ENCODE data around the gene ARID1B.

ARID1B gene

DNA sequence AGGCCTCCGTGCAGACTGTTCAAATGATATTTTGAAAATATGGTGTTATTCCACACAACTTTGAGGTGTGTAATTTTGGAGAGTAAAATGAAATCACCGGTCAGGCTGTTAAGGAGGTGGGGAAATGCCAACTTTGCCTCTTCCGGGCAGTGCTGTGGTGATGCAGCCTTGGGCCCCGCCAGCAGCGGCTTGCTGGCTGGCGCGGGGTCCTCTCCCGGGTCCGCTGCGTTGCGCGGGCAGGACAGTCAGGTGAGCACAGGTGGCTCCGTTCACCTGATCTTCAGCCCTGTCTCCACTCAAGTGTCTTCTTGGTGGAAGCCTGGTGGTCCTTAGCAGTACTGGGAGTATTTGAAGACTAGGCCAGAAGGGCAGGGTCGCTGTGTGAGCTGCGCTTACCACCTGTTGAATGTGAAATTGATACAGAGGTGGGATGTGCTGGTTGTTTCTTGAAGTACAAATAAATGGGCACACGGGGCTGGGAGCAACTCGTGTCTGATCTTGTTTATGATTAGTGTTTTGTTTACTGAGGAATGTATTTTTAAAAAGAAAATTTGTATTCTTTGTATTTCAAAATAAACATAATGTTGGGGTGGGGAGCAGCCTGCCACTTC, 184.2 kb downstream of the ARID1B start:
- peaks cover 23% of the 10 kb centered on the region for H3K4me1 ChIP-seq (ENCODE audit: control insufficient read depth, low read depth, low read length)
- H3K27ac ChIP-seq (ENCODE audit: low read length): no peak overlapping the region
- no peaks in the 10 kb centered on the region for H3K27me3 ChIP-seq (ENCODE audit: control insufficient read depth, insufficient read depth, low read length)
- H3K9me3 ChIP-seq (ENCODE audit: control insufficient read depth, low read depth, low read length): no peaks in the 10 kb centered on the region
- H3K9ac ChIP-seq (ENCODE audit: low read length): no peak overlapping the region
- no peak overlapping the region for H3K4me3 ChIP-seq (ENCODE audit: low read length)
- H3K36me3 ChIP-seq (ENCODE audit: control insufficient read depth, low read depth, low read length): no peaks in the 10 kb centered on the region

GRCh38 chr6:156963712-156964700, 186.8 kb downstream of the ARID1B start:
- H3K4me1 ChIP-seq (ENCODE audit: control insufficient read depth, low read depth, low read length): peaks cover 36% of the 10 kb centered on the region
- no peak overlapping the region for H3K9ac ChIP-seq (ENCODE audit: low read length)
- H3K9me3 ChIP-seq (ENCODE audit: control insufficient read depth, low read depth, low read length): no peaks in the 10 kb centered on the region
- H3K27ac ChIP-seq (ENCODE audit: low read length): no peak overlapping the region
- no peak overlapping the region for H3K4me3 ChIP-seq (ENCODE audit: low read length)
- no peaks in the 10 kb centered on the region for H3K36me3 ChIP-seq (ENCODE audit: control insufficient read depth, low read depth, low read length)
- H3K27me3 ChIP-seq (ENCODE audit: control insufficient read depth, insufficient read depth, low read length): no peaks in the 10 kb centered on the region

- H3K4me1 ChIP-seq (ENCODE audit: control insufficient read depth, low read depth, low read length): peaks cover 36% of the 10 kb centered on the region
- no peaks in the 10 kb centered on the region for H3K9me3 ChIP-seq (ENCODE audit: control insufficient read depth, low read depth, low read length)
- H3K27me3 ChIP-seq (ENCODE audit: control insufficient read depth, insufficient read depth, low read length): no peaks in the 10 kb centered on the region
- no peak overlapping the region for H3K9ac ChIP-seq (ENCODE audit: low read length)
- H3K36me3 ChIP-seq (ENCODE audit: control insufficient read depth, low read depth, low read length): no peaks in the 10 kb centered on the region
- H3K4me3 ChIP-seq (ENCODE audit: low read length): no peak overlapping the region
- H3K27ac ChIP-seq (ENCODE audit: low read length): no peak overlapping the region
Measured at GRCh38 chr6:156967852-156968251, 190.7 kb downstream of the ARID1B start.

- peaks cover 37% of the 10 kb centered on the region for H3K4me1 ChIP-seq (ENCODE audit: control insufficient read depth, low read depth, low read length)
- H3K27me3 ChIP-seq (ENCODE audit: control insufficient read depth, insufficient read depth, low read length): no peaks in the 10 kb centered on the region
- H3K9ac ChIP-seq (ENCODE audit: low read length): no peak overlapping the region
- no peaks in the 10 kb centered on the region for H3K9me3 ChIP-seq (ENCODE audit: control insufficient read depth, low read depth, low read length)
- no peak overlapping the region for H3K4me3 ChIP-seq (ENCODE audit: low read length)
- H3K27ac ChIP-seq (ENCODE audit: low read length): no peak overlapping the region
- H3K36me3 ChIP-seq (ENCODE audit: control insufficient read depth, low read depth, low read length): no peaks in the 10 kb centered on the region
Measured at GRCh38 chr6:156969233-156969632, 192.1 kb downstream of the ARID1B start.

DNA sequence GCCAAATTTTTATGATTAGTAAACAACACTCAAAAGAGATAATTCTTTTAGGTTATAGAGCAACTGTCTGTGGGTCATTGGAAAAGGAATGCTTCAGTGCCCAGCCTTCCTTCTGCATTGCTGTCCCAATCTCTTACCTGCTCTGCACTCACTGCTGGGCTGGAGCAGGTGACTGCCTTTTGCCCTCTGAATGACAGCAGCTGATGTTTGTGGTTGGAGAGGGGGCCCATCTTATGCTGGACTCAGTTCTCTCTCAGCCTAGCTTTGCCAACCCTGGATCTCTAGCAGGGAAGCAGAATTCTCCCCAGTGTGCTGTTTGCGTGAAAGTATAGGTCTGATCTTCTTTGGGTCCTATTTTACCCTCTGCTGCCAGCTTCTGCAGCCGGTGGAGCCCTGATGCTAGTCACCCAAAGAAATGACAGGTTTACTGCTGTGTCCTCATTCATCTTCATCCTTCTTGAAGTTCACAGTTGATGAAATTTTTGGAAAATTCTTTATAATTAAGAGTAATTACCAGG, 193.5 kb downstream of the ARID1B start:
- Histone ChIP-seq H3K27ac (ENCODE audit: low read length) (no peak overlapping the region), H3K9ac (ENCODE audit: low read length) (no peak overlapping the region), H3K4me1 (ENCODE audit: control insufficient read depth, low read depth, low read length) (peaks cover 33% of the 10 kb centered on the region), H3K9me3 (ENCODE audit: control insufficient read depth, low read depth, low read length) (no peaks in the 10 kb centered on the region), H3K36me3 (ENCODE audit: control insufficient read depth, low read depth, low read length) (no peaks in the 10 kb centered on the region), H3K27me3 (ENCODE audit: control insufficient read depth, insufficient read depth, low read length) (no peaks in the 10 kb centered on the region), H3K4me3 (ENCODE audit: low read length) (no peak overlapping the region)

DNA sequence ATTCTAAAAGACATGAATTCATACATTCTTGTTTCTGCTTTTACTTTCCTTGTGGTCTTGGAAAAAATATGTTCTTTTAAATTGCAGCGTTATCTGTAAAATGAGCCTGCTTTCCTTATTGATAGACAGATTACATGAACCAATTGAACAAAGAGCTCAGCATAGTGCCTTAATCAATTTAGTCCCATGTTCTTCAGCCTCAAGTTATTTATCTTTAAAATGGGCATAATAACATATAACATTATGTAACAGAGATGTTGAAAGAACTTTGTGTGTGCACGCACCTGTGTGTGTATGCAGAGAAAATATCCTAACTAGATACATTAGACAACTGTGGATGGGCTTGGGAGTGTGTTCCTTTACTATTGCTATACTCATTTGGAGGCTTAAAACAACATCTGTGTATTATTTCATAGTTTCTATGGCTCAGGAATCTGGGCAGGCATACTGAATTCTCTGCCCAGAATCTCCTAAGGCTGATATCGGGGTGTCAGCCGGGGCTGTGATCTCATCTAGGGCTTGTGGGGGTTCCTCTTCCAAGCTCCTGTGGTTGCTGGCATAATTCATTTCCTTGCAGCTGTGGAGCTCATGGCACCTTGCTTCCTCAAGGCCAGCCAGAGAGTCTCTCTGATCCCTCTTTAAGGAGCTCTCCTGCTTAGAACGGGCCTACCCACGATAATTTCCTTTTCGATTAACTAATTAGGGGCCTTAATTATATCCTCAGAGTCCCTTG, 194.1 kb downstream of the ARID1B start:
- Histone ChIP-seq H3K4me1 (ENCODE audit: control insufficient read depth, low read depth, low read length) (peaks cover 36% of the 10 kb centered on the region), H3K4me3 (ENCODE audit: low read length) (no peak overlapping the region), H3K9me3 (ENCODE audit: control insufficient read depth, low read depth, low read length) (no peaks in the 10 kb centered on the region), H3K36me3 (ENCODE audit: control insufficient read depth, low read depth, low read length) (no peaks in the 10 kb centered on the region), H3K27me3 (ENCODE audit: control insufficient read depth, insufficient read depth, low read length) (no peaks in the 10 kb centered on the region), H3K9ac (ENCODE audit: low read length) (no peak overlapping the region), H3K27ac (ENCODE audit: low read length) (no peak overlapping the region)

DNA sequence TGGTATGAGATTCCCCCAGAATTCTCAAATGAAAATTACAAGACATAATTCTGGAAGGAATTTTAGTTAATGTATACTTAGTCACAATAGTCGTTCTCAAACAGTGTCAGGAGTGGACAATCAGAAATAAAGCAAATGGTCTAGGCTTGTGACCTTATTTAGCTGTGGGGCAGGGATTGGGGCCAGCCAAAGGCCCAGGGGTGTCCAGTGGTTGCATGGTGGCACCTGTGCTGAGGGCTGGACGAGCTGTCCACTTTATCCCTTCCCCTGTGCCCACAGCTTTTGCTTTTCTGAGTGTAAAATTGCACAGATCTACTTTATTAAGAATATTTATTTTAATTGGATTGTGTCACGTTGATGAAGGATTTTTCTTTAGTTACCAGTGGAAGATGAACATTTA, 195.0 kb downstream of the ARID1B start:
- H3K36me3 ChIP-seq (ENCODE audit: control insufficient read depth, low read depth, low read length): no peaks in the 10 kb centered on the region
- H3K4me3 ChIP-seq (ENCODE audit: low read length): no peak overlapping the region
- no peak overlapping the region for H3K9ac ChIP-seq (ENCODE audit: low read length)
- H3K9me3 ChIP-seq (ENCODE audit: control insufficient read depth, low read depth, low read length): no peaks in the 10 kb centered on the region
- peaks cover 41% of the 10 kb centered on the region for H3K4me1 ChIP-seq (ENCODE audit: control insufficient read depth, low read depth, low read length)
- H3K27me3 ChIP-seq (ENCODE audit: control insufficient read depth, insufficient read depth, low read length): no peaks in the 10 kb centered on the region
- H3K27ac ChIP-seq (ENCODE audit: low read length): no peak overlapping the region

DNA sequence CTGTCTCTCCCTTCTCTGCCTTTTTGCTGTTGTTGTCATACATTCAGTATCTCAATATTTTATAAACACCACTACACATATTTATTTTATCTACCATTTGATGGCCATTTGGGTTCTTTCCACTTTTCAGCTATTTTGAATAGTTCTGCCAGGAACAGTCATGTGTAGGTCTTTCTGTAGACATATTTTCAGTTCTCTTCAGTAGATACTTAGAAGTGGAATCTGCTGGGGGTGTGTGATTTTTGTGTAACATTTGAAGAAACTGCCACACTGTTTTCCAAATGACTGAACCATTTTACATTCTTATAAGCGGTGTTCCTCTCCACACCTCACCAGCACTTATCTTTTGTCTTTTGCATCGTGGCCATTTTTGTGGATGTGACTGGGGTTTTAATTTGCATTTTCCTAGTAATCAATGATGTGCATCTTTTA, 197.7 kb downstream of the ARID1B start:
- Histone ChIP-seq H3K4me3 (ENCODE audit: low read length) (no peak overlapping the region), H3K9ac (ENCODE audit: low read length) (no peak overlapping the region), H3K4me1 (ENCODE audit: control insufficient read depth, low read depth, low read length) (peaks cover 34% of the 10 kb centered on the region), H3K27ac (ENCODE audit: low read length) (no peak overlapping the region), H3K36me3 (ENCODE audit: control insufficient read depth, low read depth, low read length) (no peaks in the 10 kb centered on the region), H3K9me3 (ENCODE audit: control insufficient read depth, low read depth, low read length) (no peaks in the 10 kb centered on the region), H3K27me3 (ENCODE audit: control insufficient read depth, insufficient read depth, low read length) (no peaks in the 10 kb centered on the region)

- Histone ChIP-seq H3K27ac (ENCODE audit: low read length) (no peak overlapping the region), H3K36me3 (ENCODE audit: control insufficient read depth, low read depth, low read length) (no peaks in the 10 kb centered on the region), H3K9ac (ENCODE audit: low read length) (no peak overlapping the region), H3K27me3 (ENCODE audit: control insufficient read depth, insufficient read depth, low read length) (no peaks in the 10 kb centered on the region), H3K4me1 (ENCODE audit: control insufficient read depth, low read depth, low read length) (peaks cover 34% of the 10 kb centered on the region), H3K9me3 (ENCODE audit: control insufficient read depth, low read depth, low read length) (no peaks in the 10 kb centered on the region), H3K4me3 (ENCODE audit: low read length) (no peak overlapping the region)
Measured at GRCh38 chr6:156975414-156975813, 198.2 kb downstream of the ARID1B start.

DNA sequence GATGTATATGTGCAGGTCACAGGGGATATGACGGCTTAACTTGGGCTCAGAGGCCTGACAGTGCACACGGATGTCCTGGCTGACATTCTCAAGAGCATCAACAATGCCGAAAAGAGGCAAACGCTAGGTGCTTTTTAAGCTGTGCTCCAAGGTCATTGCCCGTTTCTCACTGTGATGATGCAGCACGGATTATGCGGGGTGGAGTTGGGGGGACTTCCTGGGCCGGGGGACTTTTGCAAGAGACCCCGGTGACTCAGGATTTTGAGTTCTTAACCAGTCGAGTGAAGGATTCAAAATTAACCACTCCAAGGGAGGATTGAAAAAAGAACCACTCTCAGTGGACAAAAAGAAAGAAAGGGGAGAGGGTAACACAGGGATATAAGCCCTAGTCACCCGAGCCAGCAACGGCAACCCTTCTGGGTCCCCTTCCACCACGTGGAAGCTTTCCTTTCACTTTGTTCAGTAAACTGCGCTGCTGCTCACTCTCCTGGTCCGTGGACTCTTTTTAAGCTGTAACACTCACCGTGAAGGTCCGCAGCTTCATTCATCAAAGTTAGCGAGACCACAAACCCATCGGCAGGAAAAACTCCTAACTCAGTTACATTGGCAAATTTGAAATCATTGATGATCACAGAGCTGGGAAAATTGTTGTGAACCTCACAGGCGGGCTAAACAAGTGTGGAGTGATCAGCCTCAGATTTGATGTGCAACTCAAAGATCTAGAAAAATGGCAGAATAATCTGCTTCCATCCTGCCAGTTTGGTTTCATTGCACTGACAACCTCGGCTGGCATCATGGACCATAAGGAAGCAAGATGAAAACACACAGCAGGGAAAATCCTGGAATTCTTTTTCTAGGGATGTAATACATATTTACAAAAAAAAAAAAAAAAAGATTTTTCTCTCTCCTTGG, 199.3 kb downstream of the ARID1B start:
- no peak overlapping the region for H3K27ac ChIP-seq (ENCODE audit: low read length)
- H3K36me3 ChIP-seq (ENCODE audit: control insufficient read depth, low read depth, low read length): no peaks in the 10 kb centered on the region
- H3K9ac ChIP-seq (ENCODE audit: low read length): no peak overlapping the region
- H3K4me1 ChIP-seq (ENCODE audit: control insufficient read depth, low read depth, low read length): peaks cover 34% of the 10 kb centered on the region
- no peak overlapping the region for H3K4me3 ChIP-seq (ENCODE audit: low read length)
- no peaks in the 10 kb centered on the region for H3K9me3 ChIP-seq (ENCODE audit: control insufficient read depth, low read depth, low read length)
- no peaks in the 10 kb centered on the region for H3K27me3 ChIP-seq (ENCODE audit: control insufficient read depth, insufficient read depth, low read length)
